AML-193 (cell line): ENCODE measurements around the gene SPIN4.
"Not testable (repeated sequence)": the region's sequence is repeated elsewhere in the genome, so short reads cannot be mapped to it uniquely, and the experiment has no call there.

ENCODE experiments used
- DNase-seq, 2 experiments: peaks; one replicate each; lab custom pipeline; 2025; lab: John Stamatoyannopoulos, UW

Gene SPIN4

GRCh38 chrX:63350941-63351616 lies at the start of gene SPIN4:
Gene SPIN4, minus strand, starts transcription at chrX:63351332. Its CDS starts 513 bp downstream, at chrX:63350819.
- peak; percentile 73 to 80 for DNase-seq

DNA sequence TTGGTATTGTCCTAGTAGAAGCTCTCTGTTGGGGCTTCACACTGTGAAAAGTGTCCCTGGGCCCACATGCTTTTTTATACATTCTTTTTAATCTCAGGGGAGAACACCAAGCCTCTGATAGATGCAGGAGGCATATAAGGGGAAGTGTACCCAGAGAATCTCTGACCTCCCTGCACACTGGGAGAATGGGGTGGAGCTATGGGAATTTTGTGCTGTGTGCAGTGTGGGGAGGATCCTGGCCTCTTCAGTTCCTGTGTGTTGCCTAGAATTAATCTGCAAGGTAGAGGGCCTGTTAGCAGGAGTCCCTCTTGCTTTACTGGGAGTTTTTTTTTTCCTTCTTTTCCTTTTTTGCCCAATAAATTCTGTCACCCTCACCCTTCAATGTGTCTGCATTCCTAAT lies 49.2 kb upstream of the SPIN4 start:
- no peak for DNase-seq

GRCh38 chrX:63394872-63395271 lies 43.7 kb upstream of the SPIN4 start:
- DNase-seq, result no peak

GRCh38 chrX:63393094-63393493 lies 42.0 kb upstream of the SPIN4 start:
- DNase-seq, result not testable (repeated sequence)

DNA sequence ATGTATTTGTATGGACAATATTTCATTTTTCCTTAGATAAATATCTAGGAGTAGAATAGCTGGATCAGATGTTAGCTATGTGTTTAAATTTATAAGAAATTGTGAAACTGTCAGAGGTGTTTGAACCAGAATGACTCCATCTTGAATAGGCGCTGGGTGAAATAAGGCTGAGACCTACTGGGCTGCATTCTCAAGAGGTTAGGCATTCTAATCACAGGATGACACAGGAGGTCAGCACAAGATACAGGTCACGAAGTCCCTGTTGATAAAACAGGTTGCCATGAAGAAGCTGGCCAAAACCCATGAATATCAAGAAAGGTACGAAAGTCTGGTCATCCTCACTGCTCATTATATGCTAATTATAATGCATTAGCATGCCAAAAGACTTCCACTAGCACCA lies 36.3 kb upstream of the SPIN4 start:
- no peak for DNase-seq

GRCh38 chrX:63384263-63384662 lies 33.1 kb upstream of the SPIN4 start:
- not testable (repeated sequence) for DNase-seq

DNA sequence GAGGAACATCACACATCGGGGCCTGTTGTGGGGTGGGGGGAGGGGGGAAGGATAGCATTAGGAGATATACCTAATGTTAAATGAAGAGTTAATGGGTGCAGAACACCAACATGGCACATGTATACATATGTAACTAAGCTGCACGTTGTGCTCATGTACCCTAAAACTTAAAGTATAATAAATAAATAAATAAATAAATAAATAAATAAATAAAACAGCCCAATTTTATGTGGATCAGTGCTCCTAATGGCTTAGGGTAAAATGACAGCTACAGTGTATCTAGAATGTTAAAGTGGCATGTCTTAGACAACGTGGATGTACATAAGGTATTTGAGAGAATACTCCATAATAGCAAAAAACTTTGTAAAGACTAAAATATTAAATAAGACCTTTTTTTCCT lies 21.9 kb upstream of the SPIN4 start:
- not testable (repeated sequence) for DNase-seq

- not testable (repeated sequence) for DNase-seq
Observed at GRCh38 chrX:63367699-63368098, 16.6 kb upstream of the SPIN4 start.

DNA sequence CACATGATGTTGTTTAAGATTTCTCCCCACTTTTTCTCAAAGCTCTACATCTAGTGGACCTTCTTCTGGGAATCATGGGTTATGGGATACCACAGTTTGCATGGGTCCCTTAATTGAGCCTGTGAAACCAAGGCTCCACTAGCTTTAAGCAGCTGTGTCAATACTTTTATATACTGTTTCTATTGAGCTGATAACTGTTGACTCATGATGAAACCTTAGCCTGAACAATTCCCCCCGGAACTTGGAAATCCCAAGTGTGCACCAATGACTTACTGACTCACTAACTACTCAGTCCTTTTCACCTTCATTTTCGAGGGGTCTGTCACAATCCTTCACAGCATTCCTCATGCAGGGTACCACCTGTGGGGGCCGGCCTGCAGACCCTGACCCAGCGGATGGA lies 12.7 kb upstream of the SPIN4 start:
- no peak for DNase-seq

GRCh38 chrX:63361494-63361893 lies 10.4 kb upstream of the SPIN4 start:
- no peak for DNase-seq

GRCh38 chrX:63354484-63354883 lies 3.4 kb upstream of the SPIN4 start:
- no peak for DNase-seq

DNA sequence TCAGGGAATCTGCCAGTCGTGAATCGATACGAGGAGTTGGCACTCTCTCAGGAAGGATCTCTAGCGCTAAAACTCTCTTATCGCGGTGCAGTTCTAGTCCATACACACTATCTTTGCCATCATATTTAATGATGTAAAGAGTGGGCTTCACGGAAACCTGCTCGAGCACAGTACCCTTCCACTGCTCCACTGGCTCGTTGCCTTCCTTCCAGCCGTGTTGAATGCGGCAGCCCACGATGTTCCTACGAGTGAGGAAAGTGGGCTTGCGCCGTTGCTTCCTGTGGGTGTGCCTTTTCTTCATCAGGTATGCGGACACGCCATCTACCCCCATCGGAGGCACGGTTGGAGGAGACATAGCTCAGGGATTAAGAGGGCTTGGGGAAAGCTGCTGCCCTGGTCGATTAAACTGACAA lies 661 bp downstream of the SPIN4 start:
- no peak for DNase-seq

DNA sequence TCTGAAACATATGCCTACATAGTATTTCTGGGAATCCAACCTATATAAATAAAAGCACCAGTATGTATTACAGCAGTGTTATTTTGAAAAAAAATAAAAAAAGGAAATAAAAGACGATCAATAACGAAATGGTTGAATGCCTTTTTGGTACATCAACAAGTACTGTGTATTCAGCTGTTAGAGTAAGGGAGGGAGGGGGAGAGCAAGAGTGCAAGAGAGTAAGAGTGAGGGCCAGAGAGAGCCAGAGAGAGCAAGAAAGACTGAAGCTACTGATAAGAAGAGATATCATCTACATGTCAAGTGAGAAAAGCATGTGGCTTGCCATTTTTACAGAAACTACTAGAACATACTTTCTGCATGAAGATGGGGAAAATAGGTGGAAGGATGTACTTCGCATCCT lies 1.8 kb downstream of the SPIN4 start:
- no peak for DNase-seq

- peak in 1 of 2 experiments; percentile 1 for DNase-seq
Observed at GRCh38 chrX:63330681-63331080, 20.5 kb downstream of the SPIN4 start.

- no peak for DNase-seq
Observed at GRCh38 chrX:63327788-63328187, 23.3 kb downstream of the SPIN4 start.

- no peak for DNase-seq
Observed at GRCh38 chrX:63299596-63299995, 51.5 kb downstream of the SPIN4 start.
